HG03354 (cell line): Measurements from ENCODE around the gene PTPN14.

Experiments
- ATAC-seq: cut with Tn5 transposase; IDR thresholded peaks from one replicate; pipeline ENCODE4 v1.9.1; 2021; ENCODE audit warnings: mild to moderate bottlenecking; ENCODE audit not compliant: unreplicated experiment, poor library complexity, severe bottlenecking

The PTPN14 gene

DNA sequence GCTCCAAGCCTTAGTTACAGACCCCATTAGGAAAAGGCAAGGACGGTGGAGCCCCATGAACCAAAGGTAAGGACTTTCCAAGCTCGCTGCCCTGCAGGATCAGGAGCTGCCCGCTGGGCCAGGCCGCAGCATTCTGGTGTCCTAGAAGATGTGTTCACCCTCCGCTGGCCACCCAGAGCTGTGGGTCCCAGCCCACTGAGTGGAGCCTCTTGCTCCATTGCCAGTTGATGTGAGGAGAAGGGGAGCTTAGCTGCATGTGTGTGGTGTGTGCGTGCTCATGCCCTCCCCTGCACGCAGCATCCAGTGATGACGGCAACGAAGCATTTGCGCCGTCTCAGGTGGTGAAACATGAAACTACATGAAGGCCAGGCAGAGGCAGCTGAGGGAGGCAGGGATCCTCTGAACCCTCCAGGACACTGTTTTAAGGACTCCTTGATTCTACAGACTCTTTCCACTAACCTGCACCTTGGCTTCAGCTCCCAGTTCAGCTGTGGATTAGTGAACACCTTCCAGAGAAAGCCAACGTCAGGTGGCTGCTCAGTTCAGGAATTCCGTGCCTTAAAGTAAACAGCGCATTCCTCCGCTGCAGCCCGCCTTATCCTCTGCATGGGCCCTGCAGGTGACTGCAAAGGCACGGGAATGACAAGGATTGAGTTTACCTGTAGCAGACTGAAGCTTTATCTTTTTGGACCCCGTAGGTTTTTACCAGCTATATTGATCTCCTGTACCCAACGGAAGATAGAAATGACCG lies 221.8 kb downstream of the PTPN14 start:
- ATAC-seq, result no peak

DNA sequence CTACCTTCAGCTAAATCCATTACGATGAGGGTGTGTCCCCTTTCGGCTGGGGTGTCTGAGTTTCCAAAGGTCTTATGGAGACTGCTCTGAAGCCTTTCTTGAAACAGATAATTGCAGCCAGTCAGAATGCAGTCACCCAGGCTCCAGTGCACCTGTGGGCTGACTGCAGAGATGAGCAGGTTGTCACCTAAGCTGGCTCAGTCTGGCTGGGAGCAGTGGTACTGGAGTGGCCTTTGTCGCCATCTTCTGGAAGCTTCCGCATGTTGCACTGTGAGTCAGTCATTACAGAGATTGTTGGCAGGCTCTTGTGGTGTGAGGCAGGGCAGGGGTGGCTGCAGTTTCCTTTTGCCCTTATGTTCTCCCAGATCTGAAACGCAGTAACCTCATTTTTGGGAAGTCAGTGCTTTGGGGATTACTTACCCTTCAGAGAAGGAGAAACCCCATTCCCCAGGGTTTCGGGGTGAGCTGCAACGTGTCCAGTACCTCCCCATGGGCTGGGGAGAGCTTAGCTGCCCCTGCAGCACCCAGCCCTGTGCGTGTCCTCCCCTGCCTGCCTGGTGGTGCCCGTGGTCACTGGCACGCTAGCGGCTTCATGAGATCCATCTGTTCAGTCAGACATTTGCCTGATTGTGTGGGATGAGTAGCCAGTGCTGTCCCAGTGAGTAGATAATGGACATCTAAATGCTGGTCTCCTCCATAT lies 222.5 kb downstream of the PTPN14 start:
- peak; percentile 92 for ATAC-seq

DNA sequence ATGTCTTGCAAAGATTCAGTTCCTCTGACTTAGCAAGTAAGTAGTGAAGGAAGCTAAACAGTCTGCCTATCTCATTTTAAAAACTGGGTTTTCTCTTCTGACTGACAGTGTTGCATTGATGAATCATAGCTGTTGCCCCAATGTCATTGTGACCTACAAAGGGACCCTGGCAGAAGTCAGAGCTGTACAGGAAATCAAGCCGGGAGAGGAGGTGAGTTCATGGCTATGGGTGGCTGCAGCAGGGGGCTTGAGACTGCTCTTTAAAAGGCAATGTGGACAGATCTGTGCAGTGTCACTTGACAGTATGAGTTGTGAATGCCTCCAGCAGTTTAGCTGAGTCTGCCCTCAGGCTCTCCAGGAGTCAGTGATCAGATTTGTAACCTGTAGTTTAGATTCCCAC lies 223.9 kb downstream of the PTPN14 start:
- ATAC-seq, result no peak

- ATAC-seq, result peak; percentile 32
Measured at GRCh38 chr1:214326406-214326805, 225.0 kb downstream of the PTPN14 start.

DNA sequence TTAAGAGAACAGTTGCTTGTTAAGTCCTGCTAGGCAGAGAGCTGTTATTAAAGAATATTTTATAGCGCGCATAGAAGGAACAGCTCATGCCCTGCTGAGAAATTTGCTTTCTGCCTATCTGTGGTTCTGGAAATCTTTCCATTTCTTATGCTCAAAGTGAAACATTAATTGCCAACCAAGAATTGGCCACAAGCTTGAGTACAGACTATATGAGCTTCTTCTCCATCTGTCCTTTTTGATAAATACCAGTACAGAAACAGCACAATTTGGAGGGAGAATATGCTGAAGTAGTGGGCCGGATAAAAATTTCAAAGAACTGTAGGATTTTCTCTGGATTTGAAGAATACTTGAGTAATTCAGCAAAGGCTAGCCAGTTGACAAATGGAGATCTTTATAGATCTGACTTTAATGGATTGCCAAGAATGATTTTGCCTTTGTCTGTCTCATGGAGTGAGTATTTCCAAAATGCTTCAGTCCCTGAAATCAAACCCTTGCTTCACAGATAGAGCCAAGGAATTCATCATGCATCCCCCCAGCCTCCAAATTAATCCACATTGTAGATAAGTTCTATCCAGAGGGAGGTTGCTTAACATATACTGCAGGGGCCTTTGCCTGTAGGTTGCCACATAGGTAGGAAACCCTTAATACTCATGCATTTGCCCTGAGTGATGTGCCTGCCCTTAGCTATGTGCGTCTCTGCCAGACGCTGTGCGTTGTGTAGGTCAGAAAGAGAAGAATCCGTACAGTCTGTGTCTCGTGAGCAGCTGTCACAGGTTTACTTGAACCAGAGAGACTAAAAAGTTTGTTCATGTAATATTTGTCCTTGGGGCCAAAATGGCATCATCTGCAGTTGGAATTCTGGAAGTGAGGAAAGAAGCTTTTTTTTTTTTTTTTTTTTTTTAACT lies 226.3 kb downstream of the PTPN14 start:
- no peak for ATAC-seq

DNA sequence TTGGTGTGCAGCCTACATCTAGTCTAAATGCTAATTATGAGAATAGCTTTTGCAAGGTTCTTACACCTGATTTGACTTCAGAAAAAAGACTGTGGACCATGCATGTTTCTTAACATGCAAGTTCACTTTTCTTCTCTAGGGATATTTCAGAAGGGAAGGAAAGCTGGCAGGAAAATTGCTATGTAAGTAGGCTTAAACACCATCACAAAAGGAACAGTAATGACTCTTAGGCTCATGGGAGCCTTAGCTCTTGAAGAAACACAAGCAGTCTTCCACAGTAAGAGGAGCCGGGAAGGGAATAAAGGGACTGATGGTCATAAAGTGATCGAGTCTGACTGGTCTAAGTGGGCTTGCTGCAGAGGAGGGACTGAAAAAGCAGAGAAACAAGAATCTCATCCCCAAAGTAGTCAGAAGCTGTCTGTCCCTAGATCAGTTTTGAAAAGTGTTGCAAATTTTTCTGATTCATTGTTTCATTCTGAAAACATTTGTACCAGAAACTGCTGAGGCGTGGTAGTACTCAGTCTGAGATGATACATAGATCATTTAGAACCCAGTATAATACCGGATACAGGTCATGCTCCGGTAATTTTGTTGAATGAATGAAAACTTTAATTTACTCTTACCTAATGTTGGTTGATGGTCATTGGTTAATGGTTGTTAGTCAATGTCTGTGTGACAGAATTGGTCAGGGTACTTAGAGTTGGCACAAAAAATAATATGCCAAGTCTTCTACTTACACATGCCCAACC lies 229.5 kb downstream of the PTPN14 start:
- peak; percentile 74 for ATAC-seq

- no peak for ATAC-seq
Measured at GRCh38 chr1:214319938-214320337, 231.5 kb downstream of the PTPN14 start.

GRCh38 chr1:214318956-214319736 lies 232.3 kb downstream of the PTPN14 start:
- ATAC-seq, result no peak

DNA sequence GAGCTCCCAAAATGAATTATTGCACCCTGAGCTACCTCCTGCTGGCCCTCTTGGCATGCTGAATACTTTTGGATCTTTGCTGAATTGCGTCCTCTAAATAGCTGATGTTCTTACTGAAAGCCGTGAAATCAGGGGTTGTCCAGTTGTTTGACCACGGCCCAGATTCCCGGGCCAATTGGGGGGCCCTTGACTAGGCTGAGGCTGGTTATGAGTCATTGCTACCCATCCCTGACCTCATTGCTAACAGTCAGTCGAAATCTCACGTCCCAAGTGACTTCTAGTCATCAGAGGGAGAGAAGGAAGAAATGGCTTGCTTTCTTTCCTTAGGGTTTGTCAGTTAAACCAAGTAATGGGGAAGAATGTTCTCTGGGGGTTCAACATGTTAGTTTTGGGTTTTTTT lies 233.0 kb downstream of the PTPN14 start:
- ATAC-seq, result no peak

DNA sequence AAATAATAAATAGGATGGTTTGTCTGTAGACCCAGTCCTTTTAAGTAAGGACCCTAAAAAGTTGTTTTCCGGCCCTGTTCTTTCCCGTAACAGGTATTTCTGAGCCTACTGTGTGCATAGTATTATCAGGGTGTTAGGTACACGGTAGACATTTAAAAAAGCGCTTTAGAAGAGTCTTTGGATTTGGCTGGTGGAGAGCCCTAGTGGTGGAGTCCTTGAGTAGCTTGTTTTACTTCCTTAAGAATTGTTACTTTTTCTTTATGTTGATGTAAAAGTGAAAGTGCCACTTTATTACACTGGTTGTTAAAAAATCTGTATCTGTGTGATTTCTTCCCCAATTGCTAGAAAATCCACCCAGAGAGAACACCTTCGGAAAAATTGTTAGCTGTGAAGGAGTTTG lies 233.7 kb downstream of the PTPN14 start:
- no peak for ATAC-seq

- ATAC-seq, result no peak
Measured at GRCh38 chr1:214317300-214317699, 234.1 kb downstream of the PTPN14 start.

DNA sequence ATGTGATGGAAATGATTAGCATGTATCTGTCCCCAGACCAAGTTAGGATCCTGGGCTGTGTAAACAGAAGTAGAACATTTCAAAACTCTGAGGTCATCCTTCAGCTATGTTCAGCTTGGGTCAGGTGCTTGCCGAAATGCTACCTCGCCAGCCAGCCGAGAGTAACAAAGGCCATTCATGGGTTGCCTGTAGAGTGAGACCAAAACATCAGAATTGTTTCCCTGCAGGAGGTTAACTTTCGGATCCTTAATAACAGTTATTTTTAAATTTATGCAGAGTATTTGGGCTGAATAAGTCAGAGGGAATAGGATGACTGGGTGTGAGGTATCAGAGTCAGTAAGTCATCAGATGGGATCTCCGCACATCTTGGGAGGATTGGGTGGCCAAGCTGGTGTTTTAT lies 234.8 kb downstream of the PTPN14 start:
- no peak for ATAC-seq

- no peak for ATAC-seq
Measured at GRCh38 chr1:214314178-214314843, 237.1 kb downstream of the PTPN14 start.

DNA sequence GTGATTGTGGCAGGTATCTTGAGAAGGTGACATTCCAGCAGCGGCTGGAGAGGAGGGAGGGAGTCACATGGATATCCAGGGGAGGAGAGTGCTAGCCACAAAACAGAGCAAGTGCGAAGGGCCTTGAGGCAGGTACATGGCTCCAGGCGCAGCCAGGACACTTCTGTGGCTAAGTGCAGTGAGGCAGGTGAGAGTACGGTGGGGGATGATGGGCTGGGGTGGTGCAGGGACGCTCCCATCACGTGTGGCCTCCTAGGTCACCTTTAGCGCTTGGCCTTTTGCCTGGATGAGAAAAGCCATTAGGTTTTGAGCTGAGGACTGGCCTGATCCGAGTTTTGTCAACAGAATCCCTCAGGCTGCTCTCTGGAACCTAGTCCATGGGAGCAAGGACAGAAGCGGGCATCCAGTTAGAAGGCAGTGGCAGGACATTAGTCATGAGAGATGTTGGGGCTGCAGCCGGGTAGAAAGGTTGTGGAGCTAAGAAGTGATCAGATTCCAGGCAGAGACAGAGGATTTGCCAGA lies 238.8 kb downstream of the PTPN14 start:
- ATAC-seq, result no peak

GRCh38 chr1:214310777-214311690 lies 240.4 kb downstream of the PTPN14 start:
- peak; percentile 44 for ATAC-seq

DNA sequence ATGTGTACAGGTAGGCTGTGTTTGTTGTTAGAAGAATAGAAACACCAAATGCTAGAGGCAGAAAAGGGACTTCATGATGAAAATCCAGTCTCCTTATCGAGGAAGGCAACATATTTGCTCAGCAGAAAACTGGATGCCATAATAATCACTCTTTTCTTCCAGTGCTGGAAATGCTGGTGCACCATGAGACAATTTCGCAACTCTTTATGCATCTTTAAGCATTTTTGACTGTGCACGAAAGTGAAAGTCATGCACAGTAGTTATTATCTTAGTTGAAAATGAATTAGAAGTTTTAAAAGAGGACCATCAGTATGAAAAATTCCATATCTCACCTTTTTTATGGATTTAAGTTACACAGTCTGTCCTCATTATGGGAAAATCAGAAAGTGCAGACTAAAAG lies 241.4 kb downstream of the PTPN14 start:
- ATAC-seq, result peak; percentile 63

- ATAC-seq, result no peak
Measured at GRCh38 chr1:214306269-214306668, 245.1 kb downstream of the PTPN14 start.
